Activated effector memory CD4-positive, alpha-beta T cell treated with Interleukin-2 at 50 U/mL for 16 hours (primary cell): Measurements from ENCODE around the gene HACE1.

Source experiments
- DNase-seq: peaks from one replicate; pipeline ENCODE4 v3.0.0-alpha.2; 2020

Gene HACE1

GRCh38 chr6:104730450-104730849 is 129.3 kb downstream of the HACE1 start:
- DNase-seq: no peak

DNA sequence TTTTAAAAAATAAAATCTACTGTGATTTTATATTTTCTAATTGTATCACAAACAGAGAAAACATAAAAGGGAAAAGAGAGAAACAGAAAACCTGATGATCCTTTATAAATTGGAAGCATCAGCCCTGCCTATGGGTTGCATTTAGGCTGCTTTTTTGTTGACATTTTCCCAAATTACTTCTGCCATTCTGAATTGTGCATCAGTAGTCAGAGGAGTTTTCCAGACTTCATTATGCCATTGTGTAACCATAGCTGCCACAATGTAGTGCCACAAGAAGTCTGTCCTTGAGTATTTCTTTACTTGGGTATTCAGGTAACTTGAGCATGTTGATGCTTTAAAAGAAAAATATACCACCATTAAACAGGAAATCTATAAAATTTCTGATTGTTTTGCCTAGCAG is 130.3 kb downstream of the HACE1 start:
- no peak for DNase-seq

GRCh38 chr6:104728448-104728847 is 131.3 kb downstream of the HACE1 start:
- DNase-seq: no peak

- DNase-seq: no peak
Measured at GRCh38 chr6:104718672-104719071, 141.0 kb downstream of the HACE1 start.

DNA sequence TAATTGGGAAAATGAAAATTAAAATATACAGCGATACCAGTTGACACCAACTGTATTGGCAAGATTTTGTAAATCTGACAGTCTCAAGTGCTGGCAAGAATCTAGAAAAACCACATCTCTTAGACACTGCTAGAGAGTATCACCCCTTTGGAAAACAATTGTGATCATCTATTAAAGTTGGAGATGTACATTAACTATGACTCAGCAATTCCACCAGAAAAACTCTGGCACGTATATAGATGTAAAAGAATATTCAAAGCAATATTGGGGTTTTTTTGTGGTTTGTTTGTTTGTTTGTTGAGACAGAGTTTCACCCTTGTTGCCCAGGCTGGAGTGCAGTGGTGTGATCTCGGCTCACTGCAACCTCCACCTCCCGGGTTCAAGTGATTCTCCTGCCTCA is 142.9 kb downstream of the HACE1 start:
- no peak for DNase-seq

DNA sequence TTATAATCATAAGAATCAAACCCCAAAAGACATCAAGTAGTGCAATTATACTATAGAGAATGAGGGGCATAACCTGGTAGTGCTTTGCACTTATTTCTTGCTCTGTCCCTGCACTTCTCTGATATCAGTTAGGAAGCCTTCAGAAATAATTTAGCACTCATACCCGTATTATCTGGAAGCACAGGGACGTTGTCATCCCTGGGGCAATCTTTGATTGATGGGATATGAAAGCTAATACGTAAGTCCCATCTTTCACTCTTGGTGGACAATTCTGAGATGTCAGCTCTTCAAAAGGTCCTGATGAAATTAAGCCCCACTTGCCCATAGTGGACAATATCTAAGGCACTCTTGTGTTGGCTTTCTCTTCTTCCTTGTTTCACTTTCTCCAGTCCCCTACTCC is 144.9 kb downstream of the HACE1 start:
- DNase-seq: no peak

- no peak for DNase-seq
Measured at GRCh38 chr6:104713982-104714381, 145.7 kb downstream of the HACE1 start.

DNA sequence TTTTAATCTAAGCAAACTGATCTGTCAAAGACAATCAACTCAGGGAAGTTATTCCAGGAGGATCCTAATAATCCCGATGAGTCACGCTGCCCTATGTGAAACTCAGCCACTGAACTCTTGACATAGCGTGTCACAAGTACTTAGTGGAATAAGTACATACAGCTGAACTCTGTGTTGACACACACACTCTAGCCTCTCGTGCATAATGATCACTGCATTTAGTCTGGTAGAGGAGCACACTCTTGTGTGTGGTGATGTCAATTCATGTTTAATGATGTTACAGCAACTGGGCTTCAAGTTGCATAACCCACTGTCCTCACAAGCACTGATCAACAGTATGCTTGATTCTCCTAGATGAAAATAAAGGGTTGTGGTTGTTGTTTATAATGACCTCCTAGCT is 148.3 kb downstream of the HACE1 start:
- DNase-seq: no peak

GRCh38 chr6:104710543-104711335 is 149.0 kb downstream of the HACE1 start:
- DNase-seq: no peak

DNA sequence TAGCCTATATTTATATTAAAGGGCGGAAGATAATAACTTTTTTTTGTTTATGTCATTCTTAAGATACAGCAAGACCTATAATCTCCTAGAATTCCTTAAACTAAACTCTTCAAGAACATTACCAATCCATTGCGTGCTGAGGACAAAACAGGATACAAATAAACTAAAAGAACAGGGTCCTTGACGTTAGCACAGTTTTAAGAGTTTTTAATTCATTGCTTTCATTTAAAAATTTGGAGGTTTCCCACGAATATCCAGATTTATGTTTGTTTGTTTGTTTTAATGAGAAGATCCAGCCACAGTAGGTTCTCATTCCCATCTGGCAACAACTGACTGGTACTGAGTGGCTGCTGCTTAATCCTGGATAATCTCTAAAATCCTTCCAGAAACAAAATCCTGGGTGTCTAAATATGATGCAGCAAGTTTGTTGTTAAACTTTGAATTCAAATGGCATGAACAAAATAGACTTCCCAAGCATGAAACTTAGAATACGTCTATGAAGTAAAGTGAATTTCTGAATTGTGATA is 153.7 kb downstream of the HACE1 start:
- no peak for DNase-seq

- peak; percentile 19 for DNase-seq
Measured at GRCh38 chr6:104705095-104705707, 154.5 kb downstream of the HACE1 start.

- no peak for DNase-seq
Measured at GRCh38 chr6:104704191-104704590, 155.5 kb downstream of the HACE1 start.

DNA sequence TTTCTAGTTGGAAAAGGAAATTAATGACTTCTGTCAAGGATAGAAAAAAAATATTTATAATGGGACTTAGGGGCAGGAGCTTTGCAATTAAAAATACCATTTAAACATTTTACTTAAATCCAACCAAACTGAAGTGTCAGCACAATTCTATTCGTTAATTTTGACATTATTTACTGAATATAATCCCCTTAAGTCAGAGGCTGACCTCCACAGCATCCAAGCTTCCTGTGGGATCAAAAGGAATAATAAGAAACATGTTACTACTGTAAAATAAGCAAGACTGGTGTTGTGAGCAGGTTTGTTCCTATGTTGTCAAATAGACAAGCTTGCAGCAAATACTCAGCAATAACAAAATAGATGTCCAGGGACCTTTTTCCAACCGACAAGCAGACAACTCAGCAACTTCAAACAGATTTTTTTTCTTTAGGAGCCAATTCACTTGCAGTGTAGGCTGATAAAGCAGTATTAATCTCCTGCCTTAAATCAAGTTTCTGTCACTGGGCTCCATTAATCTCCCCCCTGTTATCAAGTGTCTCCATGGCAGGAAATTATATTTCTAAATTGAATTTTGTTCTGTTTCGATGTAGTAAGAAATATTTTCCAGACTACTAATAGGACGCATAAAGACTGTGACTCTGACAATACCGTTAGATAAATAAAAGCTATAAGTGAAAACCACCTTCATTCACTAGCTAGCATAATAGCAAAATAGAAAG is 157.4 kb downstream of the HACE1 start:
- no peak for DNase-seq

DNA sequence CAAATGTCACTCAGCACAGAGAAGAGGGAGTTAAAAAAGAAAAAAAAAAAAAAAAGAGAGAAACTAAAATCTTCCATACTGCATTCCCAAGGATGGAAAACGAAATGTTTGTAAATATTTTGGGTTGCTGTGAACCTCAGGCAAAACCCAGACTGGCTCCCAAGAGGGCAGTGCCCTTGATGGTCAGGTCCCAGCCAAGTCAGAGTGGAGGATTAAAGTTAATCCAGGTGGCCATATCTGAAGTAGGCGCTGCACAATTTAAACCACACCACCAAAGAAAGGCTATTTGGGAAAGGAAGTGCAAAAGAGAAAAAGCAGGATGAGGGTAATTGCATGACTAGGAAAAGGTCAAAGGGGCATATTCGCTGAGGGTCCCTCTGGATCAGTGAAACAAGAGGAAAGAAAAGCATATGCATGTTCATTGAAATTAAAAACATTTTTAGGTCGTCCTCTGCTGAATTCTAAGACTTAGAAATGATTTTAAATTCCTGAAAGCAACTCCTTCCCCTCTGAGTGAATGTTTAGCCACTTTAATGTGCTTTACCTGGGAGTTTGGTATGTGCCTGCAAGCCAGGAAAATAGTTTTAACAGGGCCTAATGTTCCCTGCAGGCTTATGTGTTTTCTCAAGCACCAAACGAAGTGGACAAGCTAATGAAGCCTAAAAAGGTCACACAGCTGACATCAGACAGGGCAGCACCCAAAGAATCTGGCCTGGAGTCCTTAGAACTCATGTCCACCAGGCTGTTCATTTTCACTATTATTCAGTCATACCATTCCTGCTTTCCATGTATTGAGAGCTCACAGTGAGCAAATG is 159.1 kb downstream of the HACE1 start:
- DNase-seq: no peak

DNA sequence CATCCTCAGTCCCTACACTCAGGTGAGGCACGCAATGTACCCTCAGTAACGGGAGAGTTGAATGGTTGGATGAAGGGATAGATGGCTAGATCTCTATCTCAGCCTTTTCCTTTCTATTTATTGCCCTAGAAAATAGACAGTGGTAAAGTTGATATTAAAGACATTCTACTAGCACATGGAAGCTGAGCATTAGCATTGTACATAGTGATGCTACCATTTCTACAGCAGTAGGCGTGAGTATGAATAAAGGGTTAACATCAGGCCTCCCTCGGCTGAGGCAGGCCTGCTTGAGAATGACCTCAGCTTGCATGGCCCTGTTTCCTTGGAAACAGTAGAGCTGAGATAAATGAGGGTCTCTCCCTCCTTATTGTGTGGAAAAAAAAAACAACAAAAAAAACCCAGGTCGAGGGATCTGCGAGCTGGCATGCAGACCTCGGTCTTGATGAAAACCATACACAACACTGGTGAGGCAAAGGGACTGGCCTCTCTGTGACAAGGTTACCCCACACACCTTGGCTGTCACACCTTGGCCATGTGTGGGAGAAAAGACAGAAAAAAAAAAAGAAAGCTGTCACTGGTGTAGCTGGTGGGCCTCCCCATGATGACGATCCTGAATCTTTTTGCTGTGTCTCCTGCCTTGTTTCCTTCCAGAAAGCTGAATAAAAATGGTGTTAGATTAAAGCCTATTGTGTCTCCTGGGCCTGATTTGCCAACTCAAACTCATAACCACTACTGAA is 160.0 kb downstream of the HACE1 start:
- DNase-seq: no peak

DNA sequence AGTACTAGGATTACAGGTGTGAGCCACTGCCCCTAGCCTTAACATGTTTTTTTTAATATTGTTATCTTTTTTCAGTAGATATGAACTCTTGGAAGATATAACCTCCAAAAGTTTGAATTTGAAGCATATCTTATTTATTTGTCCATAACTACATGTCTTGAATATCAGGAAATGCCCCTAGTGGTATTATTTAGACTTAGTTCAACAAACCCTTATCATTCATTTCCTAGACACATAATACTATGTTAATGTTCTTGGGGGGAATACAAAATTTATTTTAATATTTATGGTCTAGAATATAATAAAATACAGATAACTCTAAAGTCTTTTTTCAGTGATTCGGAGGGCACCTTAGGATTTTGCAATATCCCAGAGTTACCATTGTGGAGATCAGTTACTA is 160.7 kb downstream of the HACE1 start:
- DNase-seq: no peak

DNA sequence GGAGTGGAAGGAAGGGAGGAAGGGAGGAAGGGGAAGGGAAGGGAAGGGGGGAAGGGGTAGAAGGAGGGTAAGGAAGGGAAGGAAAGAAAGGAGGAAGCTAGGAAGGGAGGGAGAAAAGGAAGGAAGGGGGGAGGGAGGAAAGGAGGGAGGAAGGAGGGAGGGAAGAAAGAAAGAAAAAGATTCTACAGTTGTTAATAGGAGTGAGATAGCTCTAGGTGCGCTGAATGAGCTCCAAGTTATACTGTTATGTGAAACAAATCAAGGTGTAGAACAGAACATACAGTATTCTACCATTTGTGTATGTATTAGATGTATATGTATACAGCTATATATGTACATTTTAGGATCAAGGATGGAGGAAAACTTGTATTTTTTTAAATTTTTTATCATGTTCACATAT is 167.7 kb downstream of the HACE1 start:
- no peak for DNase-seq

- no peak for DNase-seq
Measured at GRCh38 chr6:104689551-104690205, 170.0 kb downstream of the HACE1 start.

DNA sequence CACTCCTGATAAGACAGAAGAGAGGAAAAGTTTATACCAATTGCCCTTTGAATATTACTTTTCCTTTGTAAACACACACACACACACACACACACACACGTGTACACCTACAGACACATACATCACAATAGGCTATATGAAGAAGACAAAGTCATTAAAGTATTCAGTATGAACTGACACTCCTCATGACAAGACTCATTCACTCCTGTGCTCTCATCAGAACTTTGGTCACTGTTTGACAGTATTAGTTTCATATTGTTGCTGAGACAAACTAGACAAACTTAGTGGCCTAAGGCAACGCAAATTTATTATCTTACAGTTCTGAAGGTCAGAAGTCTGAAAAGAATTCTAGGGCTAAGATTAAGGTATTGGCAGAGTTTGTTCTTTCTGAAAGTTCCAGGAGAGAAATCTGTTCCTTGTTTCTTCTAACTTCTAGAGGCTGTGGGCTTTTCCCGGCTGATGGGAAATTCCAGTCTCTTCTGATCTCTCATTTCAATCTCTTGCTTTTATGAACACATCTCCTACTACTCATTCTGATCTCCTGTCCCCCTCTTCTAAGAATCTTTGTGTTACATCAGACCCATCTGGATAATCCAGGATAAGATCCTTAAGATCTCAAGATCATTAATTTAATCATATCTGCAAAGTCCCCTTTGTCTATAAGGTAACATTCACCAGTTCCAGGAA is 171.3 kb downstream of the HACE1 start:
- no peak for DNase-seq

DNA sequence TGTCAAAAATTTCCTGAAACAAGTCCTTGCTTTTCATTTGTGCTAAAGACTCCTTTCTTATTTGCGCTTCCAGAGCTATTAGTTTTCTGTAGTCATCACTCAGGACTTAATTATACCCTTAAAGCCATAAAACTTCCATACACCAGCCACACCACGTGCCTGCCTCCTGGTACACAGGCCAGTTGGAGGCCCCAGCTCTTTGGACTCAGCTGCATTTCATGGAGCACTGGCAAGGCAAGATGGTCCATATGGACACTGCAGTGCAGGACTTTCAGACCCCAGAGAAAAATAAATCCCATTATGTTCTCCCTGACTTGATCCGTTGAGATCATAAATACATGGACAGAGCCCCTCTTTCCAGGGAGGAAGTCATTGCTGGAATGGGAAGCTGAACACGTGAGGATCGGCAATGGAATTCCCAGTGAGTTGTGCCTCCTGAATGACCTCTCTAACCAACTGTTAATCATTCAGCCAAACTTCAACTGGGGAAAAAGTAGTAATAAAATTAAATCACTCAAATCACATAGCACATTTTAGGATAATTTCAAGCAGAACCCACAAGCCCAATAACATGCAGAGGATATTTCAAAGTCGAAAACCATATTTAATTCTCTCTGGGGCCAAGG is 173.1 kb downstream of the HACE1 start:
- DNase-seq: no peak
